ENCODE data around the gene CCDC12. TPM values are rescaled to one million over a fixed set of nuclear protein-coding genes. Genes with fewer than 3 reads are reported as not detected.
A peak's percentile ranks its signal among the peaks of the same experiment; 100 is the strongest.

The CCDC12 gene
- total and polyA plus RNA-seq, 2 of the 13 experiments (the other 11 are each of a cell fraction or from before 2014, with no cell fraction given), result 30.1 to 49.5 TPM

DNA sequence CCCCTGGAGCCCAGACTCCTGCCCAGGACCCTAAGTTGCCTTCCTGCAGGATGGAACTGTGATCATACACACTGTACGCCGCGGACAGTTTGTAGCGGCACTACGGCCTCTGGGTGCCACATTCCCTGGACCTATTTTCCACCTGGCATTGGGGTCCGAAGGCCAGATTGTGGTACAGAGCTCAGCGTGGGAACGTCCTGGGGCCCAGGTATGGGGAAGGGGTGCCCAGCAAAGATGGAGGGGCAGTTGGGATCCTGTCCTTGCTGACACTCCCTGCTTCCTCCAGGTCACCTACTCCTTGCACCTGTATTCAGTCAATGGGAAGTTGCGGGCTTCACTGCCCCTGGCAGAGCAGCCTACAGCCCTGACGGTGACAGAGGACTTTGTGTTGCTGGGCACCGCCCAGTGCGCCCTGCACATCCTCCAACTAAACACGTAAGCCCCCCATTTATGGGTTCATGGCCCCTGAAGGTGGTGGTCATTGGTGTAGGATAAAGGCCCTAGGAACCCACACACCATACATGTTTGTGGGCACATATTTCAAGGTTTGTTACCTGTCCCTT lies 31.8 kb upstream of the CCDC12 start (continued):
- TF ChIP-seq CC2D1A (CRISPR knock-in tag; IDR thresholded peaks at IDR 0.05) (no peak), ZNF792 (CRISPR knock-in tag; IDR thresholded peaks at IDR 0.05) (no peak)
- TF ChIP-seq, protein P1, sequence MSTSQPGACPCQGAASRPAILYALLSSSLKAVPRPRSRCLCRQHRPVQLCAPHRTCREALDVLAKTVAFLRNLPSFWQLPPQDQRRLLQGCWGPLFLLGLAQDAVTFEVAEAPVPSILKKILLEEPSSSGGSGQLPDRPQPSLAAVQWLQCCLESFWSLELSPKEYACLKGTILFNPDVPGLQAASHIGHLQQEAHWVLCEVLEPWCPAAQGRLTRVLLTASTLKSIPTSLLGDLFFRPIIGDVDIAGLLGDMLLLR (CRISPR knock-in tag; IDR thresholded peaks at IDR 0.05), result no peak

DNA sequence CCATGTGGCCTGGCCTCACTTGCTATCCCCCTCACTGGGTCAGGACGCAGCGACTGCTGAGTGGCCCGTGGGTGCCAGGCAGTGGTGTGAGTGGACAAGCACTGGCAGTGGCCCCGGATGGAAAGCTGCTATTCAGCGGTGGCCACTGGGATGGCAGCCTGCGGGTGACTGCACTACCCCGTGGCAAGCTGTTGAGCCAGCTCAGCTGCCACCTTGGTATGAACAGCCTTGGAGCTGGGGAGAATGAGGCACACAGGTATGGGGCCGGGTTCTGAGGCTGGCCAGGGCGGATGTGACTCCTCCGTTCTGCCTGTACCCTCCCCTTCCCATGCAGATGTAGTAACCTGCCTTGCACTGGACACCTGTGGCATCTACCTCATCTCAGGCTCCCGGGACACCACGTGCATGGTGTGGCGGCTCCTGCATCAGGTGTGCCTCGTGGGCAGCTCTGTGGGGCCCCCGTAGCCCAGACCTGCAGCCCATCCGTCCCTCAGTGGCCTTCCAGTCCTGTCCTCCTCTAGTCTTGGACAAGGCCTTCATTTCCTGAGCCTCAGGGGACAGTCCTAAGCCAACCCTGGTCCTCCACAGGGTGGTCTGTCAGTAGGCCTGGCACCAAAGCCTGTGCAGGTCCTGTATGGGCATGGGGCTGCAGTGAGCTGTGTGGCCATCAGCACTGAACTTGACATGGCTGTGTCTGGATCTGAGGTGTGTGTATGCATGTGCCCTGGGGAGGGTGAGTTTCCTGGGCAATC lies 31.1 kb upstream of the CCDC12 start:
- BruUV-seq (replicated peaks), result no TSS peak
- Histone ChIP-seq H3K36me3 (replicated peaks in 1 of 2; ENCODE audit: control insufficient read depth in 1 of 2, insufficient read depth in 2 of 2, low read length in 2 of 2) (peaks cover 5 to 25% of the 10 kb centered on the region in 2 experiments), H3K9ac (ENCODE audit: insufficient read depth, low read depth, low read length) (no peak overlapping the region), H3K27me3 (ENCODE audit: control insufficient read depth in 1 of 2, insufficient read depth in 2 of 2, low read length in 2 of 2) (no peaks in the 10 kb centered on the region), H3K27ac (ENCODE audit: extremely low read length, insufficient read depth, low read length) (no peak overlapping the region), H3K4me1 (ENCODE audit: insufficient read depth, low read length) (no peaks in the 10 kb centered on the region), H3K4me2 (ENCODE audit: low read depth, low read length) (no peak overlapping the region), H3K9me3 (ENCODE audit: low read length) (no peaks in the 10 kb centered on the region), H3K4me3 (replicated peaks in 1 of 3; ENCODE audit: insufficient read depth in 1 of 3, low read depth in 2 of 3, low read length in 3 of 3) (no peak overlapping the region), H2AFZ (ENCODE audit: low read length) (no peak overlapping the region), H3K79me2 (ENCODE audit: insufficient read depth, low read length) (no peaks in the 10 kb centered on the region), H4K20me1 (ENCODE audit: insufficient read depth, low read length) (no peaks in the 10 kb centered on the region)
- POLR2A ChIA-PET, result no interaction called here
- no peak for FAIRE-seq
- no peak for DNase-seq (ENCODE audit: low spot score)
- intact Hi-C loops (cut with micrococcal nuclease; ENCODE audit: unreplicated experiment), result no loop called here
- 100% methylated on average over 7 of the region's 16 CpGs for WGBS (ENCODE audit: low lambda C conversion rate)
- TF ChIP-seq MYC (CRISPR knock-in tag; IDR thresholded peaks at IDR 0.05; ENCODE audit: borderline replicate concordance) (no peak), SRSF1 (optimal IDR thresholded peaks at IDR 0.05; ENCODE audit: low read depth, low read length) (no peak), AGO2 (optimal IDR thresholded peaks at IDR 0.05; ENCODE audit: low read depth, low read length) (peak; percentile 60), MAFG (CRISPR knock-in tag; IDR thresholded peaks at IDR 0.05) (no peak), ELF4 (CRISPR knock-in tag; IDR thresholded peaks at IDR 0.05; ENCODE audit: borderline replicate concordance) (no peak), CBX1 (IDR thresholded peaks at IDR 0.05; ENCODE audit: low read depth) (no peak), ZNF30 (CRISPR knock-in tag; IDR thresholded peaks at IDR 0.05) (no peak), ZNF260 (CRISPR knock-in tag; IDR thresholded peaks at IDR 0.05; ENCODE audit: borderline replicate concordance, low read depth) (no peak)
- no peak for ATAC-seq
- CTCF ChIA-PET (ENCODE audit: low intra/inter-chr PET ratio, low total read pairs), result no interaction called here
- in situ Hi-C loops (cut with HindIII; ENCODE audit: extremely low pct_ligation_motif_present, low pct_unique_long_range_greater_than_20kb), result no loop called here
